Measurements from ENCODE around the gene PACS1.
"Not testable (repeated sequence)": the region's sequence is repeated elsewhere in the genome, so short reads cannot be mapped to it uniquely, and the experiment has no call there.

Gene PACS1

GRCh38 chr11:66226101-66226500 is 156.0 kb downstream of the PACS1 start:
- DNase-seq (ENCODE audit: low read depth), result no peak

GRCh38 chr11:66227700-66228099 is 157.6 kb downstream of the PACS1 start:
- DNase-seq (ENCODE audit: low read depth), result no peak

- no peak for DNase-seq (ENCODE audit: low read depth)
Measured at GRCh38 chr11:66228521-66228920, 158.4 kb downstream of the PACS1 start.

GRCh38 chr11:66230156-66230555 is 160.1 kb downstream of the PACS1 start:
- no peak for DNase-seq (ENCODE audit: low read depth)

GRCh38 chr11:66230978-66231377 is 160.9 kb downstream of the PACS1 start:
- no peak for DNase-seq (ENCODE audit: low read depth)

- DNase-seq (ENCODE audit: low read depth), result no peak
Measured at GRCh38 chr11:66231561-66231960, 161.5 kb downstream of the PACS1 start.

GRCh38 chr11:66232769-66233168 is 162.7 kb downstream of the PACS1 start:
- no peak for DNase-seq (ENCODE audit: low read depth)

- DNase-seq (ENCODE audit: low read depth), result no peak
Measured at GRCh38 chr11:66233301-66233700, 163.2 kb downstream of the PACS1 start.

- DNase-seq (ENCODE audit: low read depth), result no peak
Measured at GRCh38 chr11:66235141-66235540, 165.1 kb downstream of the PACS1 start.

- DNase-seq (ENCODE audit: low read depth), result no peak
Measured at GRCh38 chr11:66237867-66238266, 167.8 kb downstream of the PACS1 start.

GRCh38 chr11:66238786-66239413 is 168.8 kb downstream of the PACS1 start:
- no peak for DNase-seq (ENCODE audit: low read depth)

GRCh38 chr11:66239511-66239910 is 169.4 kb downstream of the PACS1 start:
- no peak for DNase-seq (ENCODE audit: low read depth)

GRCh38 chr11:66239998-66240780 is 170.1 kb downstream of the PACS1 start:
- no peak for DNase-seq (ENCODE audit: low read depth)

GRCh38 chr11:66240781-66241136 is 170.7 kb downstream of the PACS1 start:
- DNase-seq (ENCODE audit: low read depth), result no peak

- DNase-seq (ENCODE audit: low read depth), result no peak
Measured at GRCh38 chr11:66242095-66242765, 172.2 kb downstream of the PACS1 start.

GRCh38 chr11:66243782-66244535 is 173.9 kb downstream of the PACS1 start:
- no peak for DNase-seq (ENCODE audit: low read depth)

GRCh38 chr11:66247295-66247694 is 177.2 kb downstream of the PACS1 start:
- no peak for DNase-seq (ENCODE audit: low read depth)

- no peak for DNase-seq (ENCODE audit: low read depth)
Measured at GRCh38 chr11:66247801-66248200, 177.7 kb downstream of the PACS1 start.

GRCh38 chr11:66248903-66249302 is 178.8 kb downstream of the PACS1 start:
- no peak for DNase-seq (ENCODE audit: low read depth)

GRCh38 chr11:66251809-66252208 is 181.7 kb downstream of the PACS1 start:
- no peak for DNase-seq (ENCODE audit: low read depth)

GRCh38 chr11:66253081-66253480 is 183.0 kb downstream of the PACS1 start:
- DNase-seq (ENCODE audit: low read depth), result not testable (repeated sequence)

GRCh38 chr11:66258473-66258893 is 188.4 kb downstream of the PACS1 start:
- DNase-seq (ENCODE audit: low read depth), result no peak

Data from stromal cell of bone marrow (primary cell).